H9 (cell line): ENCODE results near the gene ATP6V1B1. TPM values are rescaled to one million over a fixed set of nuclear protein-coding genes. Genes with fewer than 3 reads are reported as not detected.

ENCODE experiments used
- DNase-seq: peaks from one replicate; pipeline ENCODE4 v3.0.0-alpha.2; 2017
- H2AFZ ChIP-seq: one replicate; pipeline ENCODE4 v1.6.1; 2013; ENCODE audit warnings: mild to moderate bottlenecking, low read length, control low read depth, moderate library complexity
- H2AK5ac ChIP-seq: 2 replicates; pipeline ENCODE4 v1.6.1; 2013; ENCODE audit warnings: low read length, control low read depth, mixed read lengths; ENCODE audit not compliant: insufficient read length
- H2BK120ac ChIP-seq: one replicate; pipeline ENCODE4 v1.6.1; 2013; ENCODE audit warnings: low read depth, mild to moderate bottlenecking, low read length, control low read depth, inconsistent platforms; ENCODE audit not compliant: poor library complexity, severe bottlenecking
- H2BK12ac ChIP-seq: 2 replicates; pipeline ENCODE4 v1.6.1; 2013; ENCODE audit warnings: low read length, control low read depth, mixed read lengths, low read depth; ENCODE audit not compliant: insufficient read length
- H2BK15ac ChIP-seq: 2 replicates; pipeline ENCODE4 v1.6.1; 2013; ENCODE audit warnings: low read depth, low read length, control low read depth
- H2BK20ac ChIP-seq: one replicate; pipeline ENCODE4 v1.6.1; 2013; ENCODE audit warnings: low read depth, mild to moderate bottlenecking, low read length, control low read depth, inconsistent platforms; ENCODE audit not compliant: poor library complexity, severe bottlenecking
- H2BK5ac ChIP-seq: 2 replicates; pipeline ENCODE4 v1.6.1; 2013; ENCODE audit warnings: low read length, control low read depth, mixed read lengths; ENCODE audit not compliant: insufficient read length
- H3K14ac ChIP-seq: 2 replicates; pipeline ENCODE4 v1.6.1; 2013; ENCODE audit warnings: low read length, control low read depth; ENCODE audit not compliant: insufficient read depth
- H3K18ac ChIP-seq: 2 replicates; pipeline ENCODE4 v1.6.1; 2013; ENCODE audit warnings: low read depth, mild to moderate bottlenecking, mixed read lengths, low read length, control low read depth; ENCODE audit not compliant: insufficient read length
- H3K23ac ChIP-seq: 2 replicates; pipeline ENCODE4 v1.6.1; 2013; ENCODE audit warnings: low read length, control low read depth, mixed read lengths, low read depth; ENCODE audit not compliant: insufficient read length
- H3K23me2 ChIP-seq: 2 replicates; pipeline ENCODE4 v1.6.1; 2013; ENCODE audit warnings: low read depth, mild to moderate bottlenecking, mixed read lengths, low read length, control low read depth; ENCODE audit not compliant: insufficient read length, poor library complexity, severe bottlenecking
- H3K27ac ChIP-seq: 2 replicates; pipeline ENCODE4 v1.5.1; 2013; ENCODE audit warnings: low read length, control low read depth, mixed read lengths, low read depth; ENCODE audit not compliant: insufficient read length
- H3K27me3 ChIP-seq: 2 replicates; pipeline ENCODE4 v1.6.1; 2013; ENCODE audit warnings: low read length, control low read depth, inconsistent platforms; ENCODE audit not compliant: insufficient read depth
- H3K4ac ChIP-seq: 2 replicates; pipeline ENCODE4 v1.6.1; 2013; ENCODE audit warnings: low read depth, mild to moderate bottlenecking, control low read depth, inconsistent platforms, low read length, moderate library complexity
- H3K4me1 ChIP-seq: 2 replicates; pipeline ENCODE4 v1.6.1; 2013; ENCODE audit warnings: low read length, control low read depth, inconsistent platforms; ENCODE audit not compliant: insufficient read depth
- H3K4me2 ChIP-seq: 2 replicates; pipeline ENCODE4 v1.6.1; 2013; ENCODE audit warnings: low read length, control low read depth, mixed read lengths; ENCODE audit not compliant: insufficient read length, insufficient read depth
- H3K56ac ChIP-seq: 2 replicates; pipeline ENCODE4 v1.6.1; 2013; ENCODE audit warnings: low read depth, mild to moderate bottlenecking, mixed read lengths, low read length, control low read depth; ENCODE audit not compliant: insufficient read length
- H3K79me1 ChIP-seq: 2 replicates; pipeline ENCODE4 v1.6.1; 2013; ENCODE audit warnings: low read depth, mild to moderate bottlenecking, moderate library complexity, low read length, control low read depth, inconsistent platforms; ENCODE audit not compliant: insufficient read depth, poor library complexity, severe bottlenecking
- H3K79me2 ChIP-seq: 2 replicates; pipeline ENCODE4 v1.6.1; 2013; ENCODE audit warnings: low read length, control low read depth, inconsistent platforms; ENCODE audit not compliant: insufficient read depth
- H3K9ac ChIP-seq: 2 replicates; pipeline ENCODE4 v1.6.1; 2013; ENCODE audit warnings: low read length, control low read depth, mixed read lengths; ENCODE audit not compliant: insufficient read length; ENCODE audit errors: extremely low read depth
- H3K9me3 ChIP-seq: one replicate; pipeline ENCODE4 v1.6.1; 2013; ENCODE audit warnings: low read depth, low read length, inconsistent platforms; ENCODE audit not compliant: control insufficient read depth
- H3T11ph ChIP-seq: one replicate; pipeline ENCODE4 v1.6.1; 2013; ENCODE audit warnings: mild to moderate bottlenecking, low read length, control low read depth, inconsistent platforms
- H4K20me1 ChIP-seq: one replicate; pipeline ENCODE4 v1.6.1; 2013; ENCODE audit not compliant: control insufficient read depth, insufficient read length, insufficient read depth
- H4K5ac ChIP-seq: 2 replicates; pipeline ENCODE4 v1.6.1; 2013; ENCODE audit warnings: low read depth, mild to moderate bottlenecking, mixed read lengths, low read length, control low read depth; ENCODE audit not compliant: insufficient read length
- H4K8ac ChIP-seq: replicated peaks from 2 replicates; pipeline ENCODE4 v1.6.1; 2013; ENCODE audit warnings: low read length, control low read depth, mixed read lengths, low read depth; ENCODE audit not compliant: insufficient read length
- H4K91ac ChIP-seq: 2 replicates; pipeline ENCODE4 v1.6.1; 2013; ENCODE audit warnings: low read depth, mild to moderate bottlenecking, moderate library complexity, mixed read lengths, low read length, control low read depth; ENCODE audit not compliant: insufficient read length
- H3K27ac Mint-ChIP-seq, 3 experiments: 2 replicates in 2 of 3; 3 replicates in 1 of 3; pipeline ENCODE4 v1.8.0; 2020 to 2021; ENCODE audit warnings: mixed read lengths in 3 of 3, mild to moderate bottlenecking in 1 of 3, moderate library complexity in 1 of 3
- H3K27me3 Mint-ChIP-seq: 2 replicates; pipeline ENCODE4 v1.8.0; 2021; ENCODE audit warnings: low read depth, mild to moderate bottlenecking, moderate library complexity, mixed read lengths
- H3K36me3 Mint-ChIP-seq, 3 experiments: 2 replicates in 2 of 3; 3 replicates in 1 of 3; pipeline ENCODE4 v1.8.0; 2020 to 2021; ENCODE audit warnings: low read depth in 3 of 3, mixed read lengths in 3 of 3; ENCODE audit not compliant: insufficient read depth in 1 of 3
- H3K4me1 Mint-ChIP-seq, 2 experiments: 2 replicates each; pipeline ENCODE4 v1.8.0; 2020; ENCODE audit warnings: mixed read lengths in 2 of 2
- H3K4me3 Mint-ChIP-seq, 2 experiments: 2 replicates in 1 of 2; 3 replicates in 1 of 2; pipeline ENCODE4 v1.8.0; 2020 to 2021; ENCODE audit warnings: mild to moderate bottlenecking in 2 of 2, mixed read lengths in 2 of 2, moderate library complexity in 1 of 2
- H3K9me3 Mint-ChIP-seq, 2 experiments: 2 replicates in 1 of 2; 3 replicates in 1 of 2; pipeline ENCODE4 v1.8.0; 2020; ENCODE audit warnings: mild to moderate bottlenecking in 2 of 2, mixed read lengths in 2 of 2, moderate library complexity in 1 of 2
- WGBS: extraction: QIAGEN DNeasy Blood & Tissue Kit; methylation state at CpG from one replicate; pipeline ENCODE4 v1.1.7; 2013; ENCODE audit warnings: missing lambda C conversion rate, low lambda C conversion rate, mixed read lengths; ENCODE audit not compliant: insufficient read length; ENCODE audit errors: extremely low coverage; 5-methylcytosine and 5-hydroxymethylcytosine counted together
- total RNA-seq: library from RNA; stranded (reverse); gene quantifications from 2 replicates; pipeline ENCODE4 v1.2.1, GENCODE V29; 2021
- TF ChIP-seq, protein P1 (sequence below): fragments of 200-600 bp; sonication (generic); conservative IDR thresholded peaks from 3 replicates; pipeline ENCODE4 v1.8.0; 2021; ENCODE audit warnings: antibody characterized with exemption, mild to moderate bottlenecking

ATP6V1B1 gene
- total RNA-seq, 1 experiment from 2014 or later = not detected

DNA sequence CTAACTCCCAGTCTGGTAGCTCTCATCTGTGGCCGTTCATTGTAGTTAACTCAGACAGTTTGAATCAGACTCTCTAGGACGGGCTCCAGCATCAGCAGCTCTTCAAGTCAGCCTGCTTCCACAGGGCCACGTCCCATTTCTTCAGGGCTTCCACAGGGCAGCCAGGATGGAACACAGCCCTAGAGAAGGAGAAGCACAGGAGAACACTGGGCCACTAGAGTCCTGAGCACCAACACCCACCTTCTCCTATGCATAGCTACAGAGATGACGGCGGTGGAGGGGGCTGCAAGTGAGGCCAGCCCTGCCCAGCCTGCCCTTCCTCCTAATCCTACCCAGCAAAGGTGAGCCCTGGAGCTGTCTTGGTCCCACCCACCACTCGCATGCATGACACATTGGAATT is 69.2 kb downstream of the ATP6V1B1 start:
- Histone ChIP-seq H3K4me1 (peaks cover 8% of the 10 kb centered on the region; the same call in 1 of the 2 replicates), H2BK20ac (no peak overlapping the region), H3K9me3 (no peaks in the 10 kb centered on the region), H3K56ac (no peak overlapping the region), H3K79me1 (no peaks in the 10 kb centered on the region), H4K8ac (no peak overlapping the region), H3K23me2 (peaks cover 7% of the 10 kb centered on the region), H3K4ac (no peak overlapping the region), H3K79me2 (no peaks in the 10 kb centered on the region), H4K5ac (no peak overlapping the region), H2BK120ac (no peak overlapping the region), H3K9ac (no peak overlapping the region), H2AK5ac (no peak overlapping the region), H2BK12ac (no peak overlapping the region), H3K4me2 (no peak overlapping the region), H3K23ac (no peak overlapping the region), H2BK5ac (no peak overlapping the region), H3K14ac (no peak overlapping the region), H4K91ac (no peak overlapping the region), H4K20me1 (no peaks in the 10 kb centered on the region), H3T11ph (no peak overlapping the region), H3K18ac (no peak overlapping the region), H2AFZ (no peak overlapping the region), H3K27me3 (no peaks in the 10 kb centered on the region), H3K27ac (no peak overlapping the region), H2BK15ac (no peak overlapping the region)
- no peaks in the 10 kb centered on the region for H3K36me3 Mint-ChIP-seq
- no CpG with 5 or more reads among the region's 6 CpGs for WGBS
- no peak overlapping the region for H3K27ac Mint-ChIP-seq
- no peak overlapping the region for H3K4me3 Mint-ChIP-seq
- peaks cover 15 to 20% of the 10 kb centered on the region in 2 experiments for H3K4me1 Mint-ChIP-seq
- peaks cover 21% of the 10 kb centered on the region for H3K27me3 Mint-ChIP-seq
- H3K9me3 Mint-ChIP-seq = no peaks in the 10 kb centered on the region
- DNase-seq = no peak
- TF ChIP-seq, protein P1, sequence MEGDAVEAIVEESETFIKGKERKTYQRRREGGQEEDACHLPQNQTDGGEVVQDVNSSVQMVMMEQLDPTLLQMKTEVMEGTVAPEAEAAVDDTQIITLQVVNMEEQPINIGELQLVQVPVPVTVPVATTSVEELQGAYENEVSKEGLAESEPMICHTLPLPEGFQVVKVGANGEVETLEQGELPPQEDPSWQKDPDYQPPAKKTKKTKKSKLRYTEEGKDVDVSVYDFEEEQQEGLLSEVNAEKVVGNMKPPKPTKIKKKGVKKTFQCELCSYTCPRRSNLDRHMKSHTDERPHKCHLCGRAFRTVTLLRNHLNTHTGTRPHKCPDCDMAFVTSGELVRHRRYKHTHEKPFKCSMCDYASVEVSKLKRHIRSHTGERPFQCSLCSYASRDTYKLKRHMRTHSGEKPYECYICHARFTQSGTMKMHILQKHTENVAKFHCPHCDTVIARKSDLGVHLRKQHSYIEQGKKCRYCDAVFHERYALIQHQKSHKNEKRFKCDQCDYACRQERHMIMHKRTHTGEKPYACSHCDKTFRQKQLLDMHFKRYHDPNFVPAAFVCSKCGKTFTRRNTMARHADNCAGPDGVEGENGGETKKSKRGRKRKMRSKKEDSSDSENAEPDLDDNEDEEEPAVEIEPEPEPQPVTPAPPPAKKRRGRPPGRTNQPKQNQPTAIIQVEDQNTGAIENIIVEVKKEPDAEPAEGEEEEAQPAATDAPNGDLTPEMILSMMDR = no peak
